Measurements from ENCODE around the gene NUDT1.

Gene NUDT1

DNA sequence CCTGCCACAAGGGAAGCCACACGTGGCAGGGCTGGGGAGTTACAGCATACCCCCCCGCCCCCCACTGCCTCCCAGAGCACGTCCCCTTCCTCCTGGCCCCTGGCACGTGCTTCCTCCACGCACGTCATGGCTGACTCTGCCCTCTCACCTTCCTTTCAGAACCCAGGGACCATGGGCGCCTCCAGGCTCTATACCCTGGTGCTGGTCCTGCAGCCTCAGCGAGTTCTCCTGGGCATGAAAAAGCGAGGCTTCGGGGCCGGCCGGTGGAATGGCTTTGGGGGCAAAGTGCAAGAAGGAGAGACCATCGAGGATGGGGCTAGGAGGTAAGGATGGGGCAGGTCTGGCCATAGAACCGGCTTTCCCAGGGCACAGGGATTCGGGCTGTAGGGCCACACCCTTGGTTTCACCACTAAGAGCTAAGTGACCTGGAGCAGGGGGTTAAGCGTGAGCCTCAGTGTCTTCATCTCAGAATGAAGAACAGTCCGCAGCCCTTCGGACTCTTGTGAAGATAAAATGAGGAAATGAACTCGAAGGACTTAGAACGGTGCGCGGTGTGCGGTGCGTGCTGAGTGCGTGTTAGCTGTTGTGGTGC lies 2.5 kb downstream of the NUDT1 start:
- TF ChIP-seq, protein P1, sequence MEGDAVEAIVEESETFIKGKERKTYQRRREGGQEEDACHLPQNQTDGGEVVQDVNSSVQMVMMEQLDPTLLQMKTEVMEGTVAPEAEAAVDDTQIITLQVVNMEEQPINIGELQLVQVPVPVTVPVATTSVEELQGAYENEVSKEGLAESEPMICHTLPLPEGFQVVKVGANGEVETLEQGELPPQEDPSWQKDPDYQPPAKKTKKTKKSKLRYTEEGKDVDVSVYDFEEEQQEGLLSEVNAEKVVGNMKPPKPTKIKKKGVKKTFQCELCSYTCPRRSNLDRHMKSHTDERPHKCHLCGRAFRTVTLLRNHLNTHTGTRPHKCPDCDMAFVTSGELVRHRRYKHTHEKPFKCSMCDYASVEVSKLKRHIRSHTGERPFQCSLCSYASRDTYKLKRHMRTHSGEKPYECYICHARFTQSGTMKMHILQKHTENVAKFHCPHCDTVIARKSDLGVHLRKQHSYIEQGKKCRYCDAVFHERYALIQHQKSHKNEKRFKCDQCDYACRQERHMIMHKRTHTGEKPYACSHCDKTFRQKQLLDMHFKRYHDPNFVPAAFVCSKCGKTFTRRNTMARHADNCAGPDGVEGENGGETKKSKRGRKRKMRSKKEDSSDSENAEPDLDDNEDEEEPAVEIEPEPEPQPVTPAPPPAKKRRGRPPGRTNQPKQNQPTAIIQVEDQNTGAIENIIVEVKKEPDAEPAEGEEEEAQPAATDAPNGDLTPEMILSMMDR (IDR thresholded peaks at IDR 0.05; ENCODE audit: control insufficient read depth, insufficient read depth, low read depth, low read length, missing control alignments): no peak
- H3K4me3 ChIP-seq (ENCODE audit: control insufficient read depth, low read depth, low read length): no peak overlapping the region
- no peak for DNase-seq (ENCODE audit: low read depth)

DNA sequence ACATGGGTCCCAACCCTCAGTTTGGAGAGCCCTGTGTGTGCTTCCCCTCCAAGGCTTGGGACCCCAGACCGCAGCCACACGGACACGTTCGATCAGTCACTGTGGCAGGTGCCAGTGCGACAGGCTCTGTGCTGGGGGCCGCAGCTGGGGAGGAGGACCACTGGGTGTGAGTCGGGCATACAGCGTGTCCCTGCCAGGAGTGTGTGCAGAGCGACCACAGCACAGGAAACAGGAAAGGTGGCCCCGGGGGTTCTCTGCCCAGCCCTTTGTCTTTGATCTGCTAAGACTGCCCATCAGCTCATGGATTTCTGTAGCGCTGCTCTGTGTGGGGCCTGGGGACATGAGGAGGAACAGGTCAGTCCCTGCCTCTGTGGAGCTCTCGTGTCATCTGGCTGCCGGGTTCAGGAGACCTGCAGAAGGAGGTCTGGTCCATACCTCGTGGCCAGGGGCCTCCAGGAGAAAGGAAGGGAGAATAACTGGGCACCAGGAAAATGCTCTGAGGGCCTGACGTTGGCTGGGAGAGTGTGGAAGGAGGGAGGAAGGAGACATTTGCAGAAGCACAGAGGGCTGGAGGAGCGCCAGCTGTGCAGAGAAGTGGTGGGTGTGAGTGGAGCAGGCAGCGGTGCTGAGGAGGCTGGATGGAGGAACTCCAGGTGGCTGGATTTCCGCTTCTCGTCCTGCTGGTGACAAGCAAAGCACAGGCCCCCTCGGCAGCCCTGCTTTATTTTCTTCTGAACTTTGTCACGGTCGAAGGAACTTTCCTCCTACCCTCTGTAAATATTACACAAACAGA lies 4.1 kb downstream of the NUDT1 start:
- TF ChIP-seq, protein P1 (IDR thresholded peaks at IDR 0.05; ENCODE audit: control insufficient read depth, insufficient read depth, low read depth, low read length, missing control alignments): no peak
- no peak overlapping the region for H3K4me3 ChIP-seq (ENCODE audit: control insufficient read depth, low read depth, low read length)
- no peak for DNase-seq (ENCODE audit: low read depth)

DNA sequence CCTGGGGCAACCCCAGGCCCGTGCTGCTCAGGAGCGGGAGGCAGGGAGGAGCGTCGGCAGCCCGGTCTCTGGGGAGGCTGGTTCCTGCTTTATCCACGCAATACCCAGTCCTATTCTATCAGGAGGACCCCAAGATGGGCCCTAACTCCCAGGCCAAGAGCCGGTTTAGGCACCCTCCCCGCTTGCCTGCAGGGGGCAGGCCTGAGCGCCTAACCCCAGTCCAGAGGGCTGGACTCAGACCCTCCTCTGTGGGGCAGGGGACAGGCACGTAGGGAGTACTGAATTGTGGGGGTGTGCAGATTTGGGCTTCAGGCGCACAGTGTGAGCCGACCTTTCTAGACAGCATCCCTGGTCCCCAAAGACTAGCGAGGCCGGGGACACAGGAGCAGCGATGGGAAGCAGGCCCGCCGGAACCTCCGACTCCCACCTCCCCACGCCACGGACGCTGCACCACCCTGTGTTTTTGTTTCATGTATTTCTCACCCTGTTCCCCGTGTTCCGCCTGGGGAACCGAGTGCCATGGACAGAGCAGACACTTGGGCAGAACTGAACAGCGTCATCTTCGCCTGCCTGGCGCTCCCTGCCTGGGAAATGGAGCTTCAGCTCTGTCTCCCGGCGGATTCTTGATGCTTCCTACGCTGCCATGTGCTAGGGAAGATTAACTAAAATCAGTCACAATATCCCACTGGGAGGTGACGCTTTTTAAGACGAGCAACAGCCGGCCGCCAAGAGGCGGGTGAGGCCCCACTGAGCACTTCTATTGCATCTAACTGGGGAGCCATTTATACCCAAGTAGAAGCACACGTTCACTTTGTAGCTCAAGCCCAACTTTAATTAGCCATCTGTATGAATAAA lies 5.3 kb downstream of the NUDT1 start:
- H3K4me3 ChIP-seq (ENCODE audit: control insufficient read depth, low read depth, low read length): no peak overlapping the region
- TF ChIP-seq, protein P1 (IDR thresholded peaks at IDR 0.05; ENCODE audit: control insufficient read depth, insufficient read depth, low read depth, low read length, missing control alignments): peak; percentile 74
- DNase-seq (ENCODE audit: low read depth): no peak

DNA sequence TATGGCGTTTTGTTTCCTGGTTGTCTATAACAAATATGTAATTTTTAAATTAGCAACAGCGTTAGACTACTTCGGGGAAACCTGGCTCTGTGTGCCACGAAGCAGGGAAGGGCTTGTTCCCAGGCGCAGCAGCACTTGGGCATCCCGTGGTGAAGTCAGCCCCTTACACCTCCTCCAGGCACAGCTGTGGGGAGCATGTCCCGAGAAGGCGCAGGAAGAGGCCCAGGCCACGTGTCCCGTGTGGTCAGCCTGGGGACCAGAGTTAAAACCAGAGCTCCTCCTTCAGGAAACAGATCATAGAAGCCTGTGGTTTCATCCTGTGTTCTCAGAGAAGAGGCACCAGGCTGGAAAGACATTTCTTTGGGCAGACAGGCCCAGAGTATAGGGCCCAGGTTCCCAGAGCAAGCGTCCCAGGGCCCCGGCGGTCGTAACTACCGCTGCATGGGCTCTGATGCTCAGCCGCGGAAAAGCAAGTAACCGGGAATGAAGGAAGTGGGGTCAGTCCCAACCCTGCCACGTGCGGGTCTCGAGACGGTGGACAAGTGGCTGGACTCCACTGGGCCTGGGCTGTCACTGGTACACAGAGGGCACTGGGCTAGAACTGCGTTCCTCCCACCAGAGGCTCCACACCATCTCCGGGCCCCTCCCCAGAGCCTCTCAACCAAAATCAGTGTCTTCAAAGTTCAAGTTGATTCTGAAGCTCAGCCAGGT lies 7.1 kb downstream of the NUDT1 start:
- DNase-seq (ENCODE audit: low read depth): peak; percentile 86

DNA sequence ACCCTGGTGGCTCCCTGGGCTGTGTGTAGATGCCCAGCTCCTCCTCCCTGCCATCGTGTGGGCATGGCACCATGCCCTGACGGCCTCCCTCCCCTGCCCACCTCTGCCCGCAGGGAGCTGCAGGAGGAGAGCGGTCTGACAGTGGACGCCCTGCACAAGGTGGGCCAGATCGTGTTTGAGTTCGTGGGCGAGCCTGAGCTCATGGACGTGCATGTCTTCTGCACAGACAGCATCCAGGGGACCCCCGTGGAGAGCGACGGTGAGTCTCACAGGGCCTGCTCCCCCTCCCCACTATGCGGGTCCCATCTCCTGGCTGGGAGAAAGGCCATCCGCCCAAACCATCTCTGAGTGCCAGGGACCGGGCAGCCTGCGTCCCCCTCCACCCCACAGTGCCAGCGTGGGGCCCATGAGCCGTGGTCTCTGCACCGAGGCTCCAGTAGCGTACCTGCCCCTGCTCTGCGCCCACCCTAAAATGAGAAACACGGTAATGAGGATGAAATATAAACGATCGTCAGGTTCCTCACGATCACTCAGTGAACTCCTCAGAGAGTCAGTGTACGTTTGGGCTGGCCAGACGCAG lies 7.8 kb downstream of the NUDT1 start:
- TF ChIP-seq, protein P1 (IDR thresholded peaks at IDR 0.05; ENCODE audit: control insufficient read depth, insufficient read depth, low read depth, low read length, missing control alignments): no peak
- no peak for DNase-seq (ENCODE audit: low read depth)
- H3K4me3 ChIP-seq (ENCODE audit: control insufficient read depth, low read depth, low read length): peak overlapping the region; percentile 37

More for the DNA sequence above, 7.1 kb downstream of the NUDT1 start:
- TF ChIP-seq, protein P1 (IDR thresholded peaks at IDR 0.05; ENCODE audit: control insufficient read depth, insufficient read depth, low read depth, low read length, missing control alignments): no peak
- peak overlapping the region; percentile 37 for H3K4me3 ChIP-seq (ENCODE audit: control insufficient read depth, low read depth, low read length)

DNA sequence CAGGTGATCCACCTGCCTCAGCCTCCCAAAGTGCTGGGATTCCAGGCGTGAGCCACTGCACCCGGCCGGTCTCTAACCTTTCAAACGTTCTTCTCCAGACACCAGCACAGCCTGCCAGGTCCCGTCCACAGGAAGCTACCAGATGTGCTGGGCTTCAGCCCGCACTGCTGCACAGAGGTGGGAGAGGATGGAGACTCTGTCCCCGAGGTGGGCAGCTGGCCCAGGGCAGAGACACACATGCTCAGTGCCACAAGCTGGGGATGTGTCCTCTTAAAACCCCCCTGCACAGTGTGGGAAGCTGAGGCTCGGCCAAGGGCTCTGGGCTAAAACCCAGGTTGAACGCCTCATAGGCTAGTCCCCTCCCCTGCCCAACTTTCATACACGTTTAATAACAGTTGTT lies 9.4 kb downstream of the NUDT1 start:
- no peak overlapping the region for H3K4me3 ChIP-seq (ENCODE audit: control insufficient read depth, low read depth, low read length)
- TF ChIP-seq, protein P1 (IDR thresholded peaks at IDR 0.05; ENCODE audit: control insufficient read depth, insufficient read depth, low read depth, low read length, missing control alignments): no peak
- no peak for DNase-seq (ENCODE audit: low read depth)

Measured in AG09309 (cell line).